HepG2 (cell line): ENCODE results near the gene THAP5. TPM values are rescaled to one million over a fixed set of nuclear protein-coding genes. Genes with fewer than 3 reads are reported as not detected.
A peak's percentile ranks its signal among the peaks of the same experiment; 100 is the strongest.

Experiments used
- ARNT2 ChIP-seq: sonication (generic); formaldehyde crosslinking; IDR thresholded peaks from 2 replicates; pipeline ENCODE4 v1.8.0; 2022; ENCODE audit warnings: mild to moderate bottlenecking, low read depth, missing genetic modification reagents, moderate library complexity
- ETV6 ChIP-seq: sonication (generic); formaldehyde crosslinking; conservative IDR thresholded peaks from 2 replicates; pipeline ENCODE4 v1.4.0; 2020; ENCODE audit warnings: missing genetic modification reagents
- GABPB1 ChIP-seq: IDR thresholded peaks from 2 replicates; pipeline ENCODE4 v1.6.1; 2016; ENCODE audit warnings: mild to moderate bottlenecking, missing genetic modification reagents, moderate library complexity, missing compliant biosample characterization
- JDP2 ChIP-seq: sonication (generic); formaldehyde crosslinking; IDR thresholded peaks from 2 replicates; pipeline ENCODE4 v1.8.1; 2022; ENCODE audit warnings: missing genetic modification reagents, borderline replicate concordance
- KDM1A ChIP-seq: IDR thresholded peaks from 2 replicates; pipeline ENCODE4 v1.6.1; 2016; ENCODE audit warnings: missing compliant biosample characterization
- MTF2 ChIP-seq: sonication (generic); formaldehyde crosslinking; IDR thresholded peaks from 2 replicates; pipeline ENCODE4 v1.5.0; 2020; ENCODE audit warnings: missing genetic modification reagents, borderline replicate concordance
- PTBP1 ChIP-seq: fragments of 200-400 bp; formaldehyde crosslinking; IDR thresholded peaks from 2 replicates; pipeline ENCODE4 v1.6.1; 2018; ENCODE audit warnings: low read length, low read depth; ENCODE audit not compliant: poor library complexity, severe bottlenecking
- STAT5B ChIP-seq: sonication (generic); formaldehyde crosslinking; IDR thresholded peaks from 2 replicates; pipeline ENCODE4 v1.4.0; 2020; ENCODE audit warnings: missing genetic modification reagents
- TBP ChIP-seq: sonication (generic); formaldehyde crosslinking; IDR thresholded peaks from 2 replicates; pipeline ENCODE4 v1.5.0; 2020; ENCODE audit warnings: missing genetic modification reagents
- TMF1 ChIP-seq: sonication (generic); formaldehyde crosslinking; IDR thresholded peaks from 2 replicates; pipeline ENCODE4 v1.8.1; 2022; ENCODE audit warnings: low read depth, missing genetic modification reagents
- ZFP62 ChIP-seq: sonication (generic); formaldehyde crosslinking; IDR thresholded peaks from 2 replicates; pipeline ENCODE4 v1.4.0; 2020; ENCODE audit warnings: missing genetic modification reagents
- ZNF569 ChIP-seq: sonication (generic); formaldehyde crosslinking; IDR thresholded peaks from 2 replicates; pipeline ENCODE4 v1.5.0; 2020; ENCODE audit warnings: mild to moderate bottlenecking, missing genetic modification reagents, moderate library complexity, borderline replicate concordance
- ZNF720 ChIP-seq: sonication (generic); formaldehyde crosslinking; IDR thresholded peaks from 2 replicates; pipeline ENCODE4 v1.4.0; 2020; ENCODE audit warnings: missing genetic modification reagents
- ZNF75D ChIP-seq: sonication (generic); formaldehyde crosslinking; IDR thresholded peaks from 2 replicates; pipeline ENCODE4 v1.8.1; 2023; ENCODE audit warnings: missing genetic modification reagents, mild to moderate bottlenecking, borderline replicate concordance
- polyA plus RNA-seq, 8 experiments: library from polyadenylated mRNA; depleted of rRNA in 3 of 8; stranded (reverse) in 7 of 8; unstranded in 1 of 8; fragments of >200 nt; fragmentation: Illumina TruSeq in 4 of 8; extraction: Trizol in 4 of 8; gene quantifications; 2 replicates each; pipeline versions ENCODE4 v1.2.1 to v1.2.3, GENCODE V29; 2011 to 2016; ENCODE audit warnings: low read depth in 4 of 8, missing spikeins in 1 of 8, mixed read lengths in 1 of 8; ENCODE audit not compliant: insufficient read depth in 1 of 8
- total RNA-seq, 5 experiments: library from RNA; depleted of rRNA; stranded (reverse); fragments of >200 nt; fragmentation: Illumina TruSeq; extraction: Trizol; gene quantifications; 2 replicates each; pipeline ENCODE4 v1.2.3, GENCODE V29; 2016; ENCODE audit warnings: low read depth in 1 of 5
- TF ChIP-seq, protein P1 (sequence below): sonication (generic); formaldehyde crosslinking; IDR thresholded peaks from 2 replicates; pipeline ENCODE4 v1.5.1; 2020; ENCODE audit warnings: mild to moderate bottlenecking, missing genetic modification reagents, moderate library complexity
- TF ChIP-seq, protein P2 (sequence below): sonication (generic); formaldehyde crosslinking; IDR thresholded peaks from 2 replicates; pipeline ENCODE4 v1.4.0; 2020; ENCODE audit warnings: missing genetic modification reagents
- TF ChIP-seq, protein P3 (sequence below): sonication (generic); formaldehyde crosslinking; IDR thresholded peaks from 2 replicates; pipeline ENCODE4 v1.4.0; 2020; ENCODE audit warnings: missing genetic modification reagents

Gene THAP5
- total and polyA plus RNA-seq, 2 of the 13 experiments (the other 11 are each of a cell fraction or from before 2014, with no cell fraction given) = 3.6 to 11.8 TPM

GRCh38 chr7:108569381-108570145, at the start of gene THAP5, which contains the start of gene DNAJB9 (continued):
- TF ChIP-seq, protein P1, sequence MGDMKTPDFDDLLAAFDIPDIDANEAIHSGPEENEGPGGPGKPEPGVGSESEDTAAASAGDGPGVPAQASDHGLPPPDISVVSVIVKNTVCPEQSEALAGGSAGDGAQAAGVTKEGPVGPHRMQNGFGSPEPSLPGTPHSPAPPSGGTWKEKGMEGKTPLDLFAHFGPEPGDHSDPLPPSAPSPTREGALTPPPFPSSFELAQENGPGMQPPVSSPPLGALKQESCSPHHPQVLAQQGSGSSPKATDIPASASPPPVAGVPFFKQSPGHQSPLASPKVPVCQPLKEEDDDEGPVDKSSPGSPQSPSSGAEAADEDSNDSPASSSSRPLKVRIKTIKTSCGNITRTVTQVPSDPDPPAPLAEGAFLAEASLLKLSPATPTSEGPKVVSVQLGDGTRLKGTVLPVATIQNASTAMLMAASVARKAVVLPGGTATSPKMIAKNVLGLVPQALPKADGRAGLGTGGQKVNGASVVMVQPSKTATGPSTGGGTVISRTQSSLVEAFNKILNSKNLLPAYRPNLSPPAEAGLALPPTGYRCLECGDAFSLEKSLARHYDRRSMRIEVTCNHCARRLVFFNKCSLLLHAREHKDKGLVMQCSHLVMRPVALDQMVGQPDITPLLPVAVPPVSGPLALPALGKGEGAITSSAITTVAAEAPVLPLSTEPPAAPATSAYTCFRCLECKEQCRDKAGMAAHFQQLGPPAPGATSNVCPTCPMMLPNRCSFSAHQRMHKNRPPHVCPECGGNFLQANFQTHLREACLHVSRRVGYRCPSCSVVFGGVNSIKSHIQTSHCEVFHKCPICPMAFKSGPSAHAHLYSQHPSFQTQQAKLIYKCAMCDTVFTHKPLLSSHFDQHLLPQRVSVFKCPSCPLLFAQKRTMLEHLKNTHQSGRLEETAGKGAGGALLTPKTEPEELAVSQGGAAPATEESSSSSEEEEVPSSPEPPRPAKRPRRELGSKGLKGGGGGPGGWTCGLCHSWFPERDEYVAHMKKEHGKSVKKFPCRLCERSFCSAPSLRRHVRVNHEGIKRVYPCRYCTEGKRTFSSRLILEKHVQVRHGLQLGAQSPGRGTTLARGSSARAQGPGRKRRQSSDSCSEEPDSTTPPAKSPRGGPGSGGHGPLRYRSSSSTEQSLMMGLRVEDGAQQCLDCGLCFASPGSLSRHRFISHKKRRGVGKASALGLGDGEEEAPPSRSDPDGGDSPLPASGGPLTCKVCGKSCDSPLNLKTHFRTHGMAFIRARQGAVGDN = peak; percentile 99
- TF ChIP-seq MTF2 (CRISPR knock-in tag) = peak; percentile 10; the same call in 1 of the 2 replicates
- peak; percentile 98 for TF ChIP-seq GABPB1 (CRISPR knock-in tag)
- peak; percentile 78; the same call in 1 of the 2 replicates for TF ChIP-seq ARNT2 (CRISPR knock-in tag)
- no peak for TF ChIP-seq ZNF75D (CRISPR knock-in tag)
- peak; percentile 80 for TF ChIP-seq TMF1
- TF ChIP-seq TBP = no peak
- no peak for TF ChIP-seq ZNF720 (CRISPR knock-in tag)
- no peak for TF ChIP-seq STAT5B
- TF ChIP-seq ZFP62 (CRISPR knock-in tag) = no peak
- 0 out of 2 replicates have a peak, but pooled peaks have one; percentile 59 for TF ChIP-seq ZNF569 (CRISPR knock-in tag)
- TF ChIP-seq JDP2 (CRISPR knock-in tag) = 0 out of 2 replicates have a peak, but pooled peaks have one; percentile 53
- TF ChIP-seq, protein P2, sequence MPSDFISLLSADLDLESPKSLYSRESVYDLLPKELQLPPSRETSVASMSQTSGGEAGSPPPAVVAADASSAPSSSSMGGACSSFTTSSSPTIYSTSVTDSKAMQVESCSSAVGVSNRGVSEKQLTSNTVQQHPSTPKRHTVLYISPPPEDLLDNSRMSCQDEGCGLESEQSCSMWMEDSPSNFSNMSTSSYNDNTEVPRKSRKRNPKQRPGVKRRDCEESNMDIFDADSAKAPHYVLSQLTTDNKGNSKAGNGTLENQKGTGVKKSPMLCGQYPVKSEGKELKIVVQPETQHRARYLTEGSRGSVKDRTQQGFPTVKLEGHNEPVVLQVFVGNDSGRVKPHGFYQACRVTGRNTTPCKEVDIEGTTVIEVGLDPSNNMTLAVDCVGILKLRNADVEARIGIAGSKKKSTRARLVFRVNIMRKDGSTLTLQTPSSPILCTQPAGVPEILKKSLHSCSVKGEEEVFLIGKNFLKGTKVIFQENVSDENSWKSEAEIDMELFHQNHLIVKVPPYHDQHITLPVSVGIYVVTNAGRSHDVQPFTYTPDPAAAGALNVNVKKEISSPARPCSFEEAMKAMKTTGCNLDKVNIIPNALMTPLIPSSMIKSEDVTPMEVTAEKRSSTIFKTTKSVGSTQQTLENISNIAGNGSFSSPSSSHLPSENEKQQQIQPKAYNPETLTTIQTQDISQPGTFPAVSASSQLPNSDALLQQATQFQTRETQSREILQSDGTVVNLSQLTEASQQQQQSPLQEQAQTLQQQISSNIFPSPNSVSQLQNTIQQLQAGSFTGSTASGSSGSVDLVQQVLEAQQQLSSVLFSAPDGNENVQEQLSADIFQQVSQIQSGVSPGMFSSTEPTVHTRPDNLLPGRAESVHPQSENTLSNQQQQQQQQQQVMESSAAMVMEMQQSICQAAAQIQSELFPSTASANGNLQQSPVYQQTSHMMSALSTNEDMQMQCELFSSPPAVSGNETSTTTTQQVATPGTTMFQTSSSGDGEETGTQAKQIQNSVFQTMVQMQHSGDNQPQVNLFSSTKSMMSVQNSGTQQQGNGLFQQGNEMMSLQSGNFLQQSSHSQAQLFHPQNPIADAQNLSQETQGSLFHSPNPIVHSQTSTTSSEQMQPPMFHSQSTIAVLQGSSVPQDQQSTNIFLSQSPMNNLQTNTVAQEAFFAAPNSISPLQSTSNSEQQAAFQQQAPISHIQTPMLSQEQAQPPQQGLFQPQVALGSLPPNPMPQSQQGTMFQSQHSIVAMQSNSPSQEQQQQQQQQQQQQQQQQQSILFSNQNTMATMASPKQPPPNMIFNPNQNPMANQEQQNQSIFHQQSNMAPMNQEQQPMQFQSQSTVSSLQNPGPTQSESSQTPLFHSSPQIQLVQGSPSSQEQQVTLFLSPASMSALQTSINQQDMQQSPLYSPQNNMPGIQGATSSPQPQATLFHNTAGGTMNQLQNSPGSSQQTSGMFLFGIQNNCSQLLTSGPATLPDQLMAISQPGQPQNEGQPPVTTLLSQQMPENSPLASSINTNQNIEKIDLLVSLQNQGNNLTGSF = no peak; the same call in none of the 2 replicates
- TF ChIP-seq ETV6 (CRISPR knock-in tag) = peak; percentile 15; the same call in 1 of the 2 replicates
- no peak for TF ChIP-seq PTBP1
- TF ChIP-seq KDM1A (CRISPR knock-in tag) = peak; percentile 43; the same call in 1 of the 2 replicates
- TF ChIP-seq, protein P3, sequence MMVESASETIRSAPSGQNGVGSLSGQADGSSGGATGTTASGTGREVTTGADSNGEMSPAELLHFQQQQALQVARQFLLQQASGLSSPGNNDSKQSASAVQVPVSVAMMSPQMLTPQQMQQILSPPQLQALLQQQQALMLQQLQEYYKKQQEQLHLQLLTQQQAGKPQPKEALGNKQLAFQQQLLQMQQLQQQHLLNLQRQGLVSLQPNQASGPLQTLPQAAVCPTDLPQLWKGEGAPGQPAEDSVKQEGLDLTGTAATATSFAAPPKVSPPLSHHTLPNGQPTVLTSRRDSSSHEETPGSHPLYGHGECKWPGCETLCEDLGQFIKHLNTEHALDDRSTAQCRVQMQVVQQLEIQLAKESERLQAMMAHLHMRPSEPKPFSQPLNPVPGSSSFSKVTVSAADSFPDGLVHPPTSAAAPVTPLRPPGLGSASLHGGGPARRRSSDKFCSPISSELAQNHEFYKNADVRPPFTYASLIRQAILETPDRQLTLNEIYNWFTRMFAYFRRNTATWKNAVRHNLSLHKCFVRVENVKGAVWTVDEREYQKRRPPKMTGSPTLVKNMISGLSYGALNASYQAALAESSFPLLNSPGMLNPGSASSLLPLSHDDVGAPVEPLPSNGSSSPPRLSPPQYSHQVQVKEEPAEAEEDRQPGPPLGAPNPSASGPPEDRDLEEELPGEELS (CRISPR knock-in tag) = no peak; the same call in 1 of the 2 replicates
